ENCODE results near the gene PAGE2B.

DNA sequence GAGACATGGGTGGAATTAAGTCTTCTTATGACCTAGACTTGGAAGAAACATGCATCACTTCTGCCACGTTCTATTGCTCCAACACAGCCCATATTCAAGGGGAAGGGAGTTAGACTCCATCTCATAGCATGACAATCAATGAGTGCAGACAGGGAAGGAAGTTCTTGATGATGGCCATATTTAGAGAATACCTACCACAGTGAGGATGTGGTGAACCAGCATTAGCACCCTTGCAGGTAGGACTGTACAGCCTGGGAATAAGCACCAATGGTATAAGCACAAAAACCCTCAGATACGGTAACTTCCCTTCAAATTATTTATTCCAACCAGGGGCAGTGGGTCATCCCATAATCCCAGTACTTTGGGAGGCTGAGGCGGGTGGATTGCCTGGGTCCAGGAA lies 43.7 kb downstream of the PAGE2B start:
- TF ChIP-seq, protein P1, sequence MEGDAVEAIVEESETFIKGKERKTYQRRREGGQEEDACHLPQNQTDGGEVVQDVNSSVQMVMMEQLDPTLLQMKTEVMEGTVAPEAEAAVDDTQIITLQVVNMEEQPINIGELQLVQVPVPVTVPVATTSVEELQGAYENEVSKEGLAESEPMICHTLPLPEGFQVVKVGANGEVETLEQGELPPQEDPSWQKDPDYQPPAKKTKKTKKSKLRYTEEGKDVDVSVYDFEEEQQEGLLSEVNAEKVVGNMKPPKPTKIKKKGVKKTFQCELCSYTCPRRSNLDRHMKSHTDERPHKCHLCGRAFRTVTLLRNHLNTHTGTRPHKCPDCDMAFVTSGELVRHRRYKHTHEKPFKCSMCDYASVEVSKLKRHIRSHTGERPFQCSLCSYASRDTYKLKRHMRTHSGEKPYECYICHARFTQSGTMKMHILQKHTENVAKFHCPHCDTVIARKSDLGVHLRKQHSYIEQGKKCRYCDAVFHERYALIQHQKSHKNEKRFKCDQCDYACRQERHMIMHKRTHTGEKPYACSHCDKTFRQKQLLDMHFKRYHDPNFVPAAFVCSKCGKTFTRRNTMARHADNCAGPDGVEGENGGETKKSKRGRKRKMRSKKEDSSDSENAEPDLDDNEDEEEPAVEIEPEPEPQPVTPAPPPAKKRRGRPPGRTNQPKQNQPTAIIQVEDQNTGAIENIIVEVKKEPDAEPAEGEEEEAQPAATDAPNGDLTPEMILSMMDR (IDR thresholded peaks at IDR 0.05 in 4 of 5, conservative IDR thresholded peaks at IDR 0.05 in 1 of 5): no peak
- no peak for TF ChIP-seq POLR2A (IDR thresholded peaks at IDR 0.05)
